ENCODE results near the gene TPMT.
"Not testable (repeated sequence)": the region's sequence is repeated elsewhere in the genome, so short reads cannot be mapped to it uniquely, and the experiment has no call there.

The TPMT gene

DNA sequence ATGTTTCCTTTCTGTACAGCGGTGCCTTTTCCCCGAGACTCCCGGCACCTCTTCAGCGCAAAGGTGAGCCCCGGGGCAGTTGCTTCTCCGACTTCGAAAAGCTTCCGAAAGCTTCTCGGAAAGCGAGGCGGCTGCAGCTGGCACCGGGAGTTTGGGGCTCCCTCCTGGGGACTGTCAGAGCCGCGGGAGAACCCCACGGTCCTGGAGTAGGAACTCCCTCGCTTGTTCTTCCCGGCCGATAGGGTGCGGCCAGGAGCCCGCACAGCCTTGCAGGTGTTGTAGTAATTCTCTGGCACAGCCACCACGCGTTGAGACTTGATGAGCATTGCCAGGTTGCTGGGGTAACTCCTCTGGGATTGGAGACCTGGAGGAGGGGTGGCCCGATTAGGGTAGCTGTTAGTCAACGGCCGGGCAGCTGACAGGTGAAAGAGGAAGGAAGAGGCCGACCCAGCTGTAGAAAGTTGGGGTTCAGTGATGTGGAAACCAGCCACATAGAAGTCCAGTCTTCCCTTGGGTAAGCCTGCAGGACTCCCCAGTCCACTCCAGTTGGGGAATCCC is 1.1 kb upstream of the TPMT start:
- peak; percentile 43 for DNase-seq (ENCODE audit: low spot score)

DNA sequence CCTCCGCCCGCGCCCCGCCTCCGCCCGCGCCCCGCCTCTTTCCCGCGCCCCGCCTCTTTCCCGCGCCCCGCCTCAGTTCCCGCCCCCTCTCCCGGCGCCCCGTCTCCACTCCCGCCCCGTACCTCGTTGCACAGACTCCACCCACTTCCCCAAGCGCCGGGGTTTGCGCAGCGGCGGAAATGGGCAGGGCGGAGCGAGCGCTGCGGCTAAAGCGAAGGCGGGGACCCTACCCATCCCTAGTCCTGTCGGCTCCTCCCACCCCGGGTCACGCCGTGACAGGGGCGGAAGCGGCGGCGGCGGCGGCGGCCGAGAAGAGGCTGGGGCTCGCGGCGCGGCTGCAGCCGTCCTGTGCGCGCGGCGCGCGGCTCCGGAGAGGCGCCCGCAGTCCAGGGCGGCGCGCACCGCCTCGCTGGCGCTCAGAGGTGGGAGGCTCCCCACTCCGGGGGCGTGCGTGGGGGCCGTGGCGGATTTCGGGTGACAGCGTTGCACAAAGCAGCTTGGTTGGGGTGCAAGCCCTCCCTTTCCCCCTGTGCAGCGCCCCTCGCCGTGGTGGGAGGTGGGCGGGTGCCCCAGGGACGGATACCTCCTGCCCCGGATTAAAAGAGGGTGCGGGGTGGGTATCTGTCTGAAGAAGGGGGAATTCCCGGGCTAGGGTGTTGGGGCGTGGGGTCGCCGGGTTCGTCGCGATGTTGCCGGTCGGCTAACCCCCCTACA is 430 bp upstream of the TPMT start, which contains the start of gene KDM1B:
KDM1B (plus strand) TSS at position 273 of the 714 bp plus-strand sequence. CDS start 4,474 bp downstream, outside the sequence.
- peak; percentile 100 for DNase-seq (ENCODE audit: low spot score)

DNA sequence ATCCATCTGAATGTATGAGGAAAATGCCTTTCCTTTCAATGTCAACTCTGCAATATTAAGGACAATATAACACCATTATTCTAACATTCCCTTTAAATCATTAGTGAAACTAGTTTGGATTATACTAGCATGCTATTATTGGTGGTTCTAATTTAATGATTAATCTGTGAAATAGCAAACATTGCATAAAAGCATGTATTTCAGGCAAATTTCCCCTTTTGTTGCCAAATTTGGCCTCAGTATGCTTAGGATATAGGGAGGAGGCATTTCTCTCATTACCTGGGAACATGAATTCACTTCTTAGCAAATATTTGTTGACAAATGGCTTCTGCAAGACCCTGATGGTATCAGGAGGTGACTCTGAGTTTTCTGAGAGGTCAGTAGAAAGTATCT is 1.6 kb downstream of the TPMT start:
- DNase-seq (ENCODE audit: low spot score) = no peak

DNA sequence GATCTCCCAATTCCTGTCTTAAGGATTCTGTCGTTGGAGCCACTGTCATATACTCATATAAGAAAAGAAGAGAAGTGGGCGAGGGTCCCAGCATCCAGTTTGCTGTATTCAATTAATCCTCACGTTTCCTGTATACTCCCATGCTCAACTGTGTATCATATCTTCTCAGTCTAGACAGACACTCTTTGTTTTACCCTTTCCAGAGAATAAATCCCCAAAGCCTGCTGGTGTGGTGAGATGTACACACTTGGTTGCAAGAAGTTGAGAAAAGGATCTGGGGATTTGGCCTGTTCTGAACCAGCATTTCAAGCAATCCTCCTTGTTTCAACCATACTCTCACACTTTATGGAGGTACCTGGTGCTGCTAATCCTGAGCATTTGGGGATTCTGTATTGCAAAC is 3.1 kb downstream of the TPMT start:
- no peak for DNase-seq (ENCODE audit: low spot score)

DNA sequence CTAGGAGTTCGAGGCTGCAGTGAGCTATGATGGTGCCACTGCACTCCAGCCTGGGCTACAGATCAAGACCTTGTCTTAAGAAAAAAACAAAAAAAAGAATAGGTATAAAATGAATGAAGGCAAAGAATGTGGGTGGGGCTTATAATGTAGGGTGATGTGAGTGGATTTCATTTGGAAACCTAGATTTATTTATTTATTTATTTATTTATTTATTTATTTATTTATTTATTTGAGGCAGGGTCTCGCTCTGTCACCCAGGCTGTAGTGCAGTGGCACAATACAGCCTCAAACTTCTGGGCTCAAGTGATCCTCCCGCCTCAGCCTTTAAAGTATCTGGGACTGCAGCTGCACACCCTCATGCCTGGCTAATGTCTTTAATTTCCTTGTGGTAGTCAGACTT is 3.5 kb downstream of the TPMT start:
- DNase-seq (ENCODE audit: low spot score) = not testable (repeated sequence)

DNA sequence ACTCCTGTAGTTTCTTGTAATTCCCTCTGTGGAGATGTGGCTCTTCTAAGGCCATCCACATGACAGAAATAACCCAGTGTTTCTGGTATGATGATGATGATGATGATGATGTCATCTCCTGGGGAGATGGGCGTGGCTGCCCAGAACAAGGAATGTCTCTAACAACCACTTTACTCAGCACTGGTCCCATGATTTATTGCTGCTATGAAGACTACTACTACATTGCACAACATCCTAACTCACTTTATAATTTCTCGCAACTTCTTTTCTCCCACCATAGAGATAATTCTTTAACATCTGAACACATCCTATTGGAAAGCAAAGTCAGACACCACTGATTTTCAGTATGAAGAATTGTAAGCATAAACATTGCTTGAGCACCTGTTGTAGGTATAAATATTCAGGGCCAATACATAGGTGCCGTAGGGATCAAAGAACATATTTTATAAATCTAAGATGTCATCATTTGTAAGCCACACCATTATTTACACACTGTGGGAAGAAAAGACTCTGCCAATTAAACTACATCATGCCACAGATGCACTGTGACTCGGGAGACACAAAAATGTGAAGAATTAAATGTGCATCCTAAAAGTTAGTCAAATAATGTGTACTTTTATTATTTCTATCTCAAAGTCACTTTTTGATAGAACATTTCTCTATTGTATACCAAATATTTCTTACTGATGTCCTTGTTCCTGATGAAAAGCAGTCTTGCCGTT is 6.4 kb downstream of the TPMT start:
- DNase-seq (ENCODE audit: low spot score) = peak; percentile 83

DNA sequence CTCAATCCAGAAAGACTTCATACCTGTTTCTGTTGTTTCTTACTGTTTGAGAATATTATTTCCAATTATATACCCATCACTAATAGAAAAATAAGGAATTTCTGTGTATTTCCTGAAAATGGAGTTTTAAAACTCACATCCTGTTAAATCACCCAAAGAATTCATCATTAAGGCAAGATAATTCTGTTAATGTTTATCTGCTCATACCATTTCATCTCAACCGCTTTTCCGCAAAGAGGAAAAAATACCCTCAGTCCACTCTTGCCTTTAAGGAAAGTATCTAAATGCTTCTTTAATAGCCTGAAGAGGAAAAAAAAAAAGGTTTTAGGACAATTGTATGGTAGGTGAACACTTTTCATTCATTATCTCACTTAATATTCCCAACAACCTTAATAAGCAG is 7.3 kb downstream of the TPMT start:
- DNase-seq (ENCODE audit: low spot score) = no peak

DNA sequence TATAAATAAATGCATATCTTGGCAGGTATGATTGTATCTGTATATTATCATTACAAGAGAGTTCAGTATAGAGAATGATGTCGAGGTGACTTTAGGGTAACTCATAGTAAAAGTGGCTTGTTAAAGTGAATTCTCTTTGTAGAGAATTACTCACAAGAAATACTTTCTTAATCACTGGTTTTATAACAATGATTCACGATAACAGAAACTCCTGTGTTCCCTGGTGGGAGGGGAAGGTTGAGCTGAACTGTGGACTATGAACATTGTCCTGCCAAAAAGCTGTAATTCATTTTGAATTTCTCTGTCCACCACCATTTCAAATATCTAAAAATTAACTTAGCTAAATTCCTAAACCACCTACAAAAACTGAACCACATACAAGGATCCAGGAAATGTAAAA is 7.7 kb downstream of the TPMT start:
- DNase-seq (ENCODE audit: low spot score) = peak; percentile 58

DNA sequence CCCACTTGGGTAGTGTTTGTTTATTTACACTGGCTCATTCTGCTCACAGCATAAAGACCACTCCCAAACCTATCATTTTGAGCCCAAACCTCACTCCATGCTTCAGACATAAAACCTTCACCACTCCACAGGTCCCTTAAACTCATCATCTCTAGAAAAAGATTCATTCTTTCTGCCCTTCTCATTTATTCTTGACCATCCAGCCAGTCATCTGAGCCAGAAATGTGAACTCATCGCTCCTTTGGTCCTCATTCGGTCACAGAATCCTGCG is 12.4 kb downstream of the TPMT start:
- DNase-seq (ENCODE audit: low spot score) = no peak

DNA sequence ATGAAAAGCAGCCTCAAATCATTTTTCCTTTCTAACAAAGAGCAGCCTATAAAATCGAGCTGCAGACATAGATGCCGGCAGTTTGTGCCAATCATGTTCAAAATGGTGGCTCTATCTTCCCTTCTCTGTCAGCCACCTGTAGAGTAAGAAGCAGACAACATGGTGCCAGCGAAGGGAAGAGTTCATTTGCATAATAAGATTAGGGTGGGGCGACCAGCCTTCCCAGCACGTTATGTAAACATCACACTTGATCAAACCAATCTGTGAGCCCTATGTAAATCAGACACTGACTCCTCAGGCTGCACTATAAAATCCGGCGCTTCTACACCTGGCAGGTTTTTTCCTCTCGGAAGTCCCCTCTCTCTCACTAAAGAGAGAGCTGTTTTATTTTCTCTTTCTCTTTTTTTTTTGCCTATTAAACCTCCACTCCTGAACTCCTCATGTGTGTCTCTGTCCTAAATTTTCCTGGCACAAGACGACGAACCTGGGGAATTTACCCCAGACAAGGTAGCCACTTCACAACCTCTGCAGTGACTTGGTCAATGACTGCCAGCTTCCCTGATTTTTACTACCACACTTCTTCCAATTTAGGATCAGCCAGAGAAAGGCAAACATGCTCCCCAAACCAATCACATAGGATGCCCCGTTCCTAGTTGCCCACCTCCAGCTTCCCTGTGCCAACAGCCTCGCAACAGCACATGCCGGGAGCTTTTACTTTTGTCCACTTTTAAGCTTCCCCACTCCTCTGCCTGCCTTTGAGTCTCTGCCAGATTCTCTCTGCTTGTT is 12.9 kb downstream of the TPMT start:
- no peak for DNase-seq (ENCODE audit: low spot score)

DNA sequence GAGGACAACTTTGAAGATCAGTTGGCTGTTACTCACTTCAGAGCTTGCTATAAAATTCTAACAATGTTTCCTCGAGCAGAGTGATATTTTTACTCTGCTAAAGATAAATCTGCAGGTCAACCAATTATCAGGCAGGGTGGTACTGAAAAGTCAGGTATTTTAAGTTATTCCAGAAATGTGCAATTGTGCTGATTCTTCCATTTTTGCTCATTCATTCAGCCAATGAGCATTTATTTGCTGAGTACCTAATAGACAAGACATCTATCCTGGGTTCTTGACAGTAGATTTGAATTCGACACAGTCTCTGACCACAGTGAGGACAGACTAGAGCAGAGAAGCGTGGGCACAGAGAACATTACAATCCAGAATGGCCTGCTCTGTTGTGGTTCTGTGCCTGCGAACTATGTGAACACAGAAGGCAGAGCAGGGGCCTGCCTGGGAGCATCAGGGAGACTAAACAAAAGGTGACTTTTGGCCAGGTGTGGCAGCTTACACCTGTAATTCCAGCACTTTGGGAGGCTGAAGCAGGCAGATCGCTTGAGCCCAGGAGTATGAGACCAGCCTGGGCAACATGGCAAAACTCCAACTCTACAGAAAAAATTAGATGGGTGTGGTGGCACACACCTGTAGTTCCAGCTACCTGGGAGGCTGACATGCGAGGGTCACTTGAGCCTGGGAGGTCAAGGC is 14.8 kb downstream of the TPMT start:
- DNase-seq (ENCODE audit: low spot score) = no peak

DNA sequence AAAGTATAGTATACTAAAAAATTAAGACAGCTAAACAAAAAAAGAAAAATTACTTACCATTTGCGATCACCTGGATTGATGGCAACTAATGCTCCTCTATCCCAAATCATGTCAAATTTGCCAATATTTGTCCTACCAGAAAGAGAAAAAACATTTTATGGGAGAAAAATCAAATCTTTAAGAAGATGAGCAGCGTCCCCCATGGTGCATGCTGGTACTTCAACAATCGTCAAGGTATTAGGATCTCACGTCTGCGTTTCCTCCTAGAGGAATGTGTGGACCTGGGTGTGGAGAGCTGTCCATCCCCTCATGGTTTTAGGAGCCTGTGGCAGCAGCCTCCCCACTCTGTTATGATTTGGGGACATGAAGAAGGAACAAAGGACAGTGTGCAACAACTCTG is 16.0 kb downstream of the TPMT start:
- DNase-seq (ENCODE audit: low spot score) = no peak

DNA sequence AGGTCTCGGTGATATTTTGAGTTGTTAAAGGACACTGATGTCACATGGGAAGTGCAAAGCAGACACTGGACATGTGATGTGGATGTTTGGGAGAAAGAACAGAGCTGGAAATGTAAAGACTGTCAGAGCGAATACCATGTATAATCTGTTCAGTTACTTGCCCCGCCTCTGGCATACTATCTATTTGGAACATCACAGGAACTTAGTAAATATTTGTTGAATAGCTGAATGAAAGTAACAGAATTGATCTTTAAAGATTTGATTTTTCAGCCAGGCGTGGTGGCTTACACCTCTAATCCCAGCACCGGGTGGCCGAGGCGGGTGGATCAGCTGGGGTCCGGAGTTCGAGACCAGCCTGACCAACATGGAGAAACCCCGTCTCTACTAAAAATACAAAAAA is 18.6 kb downstream of the TPMT start:
- no peak for DNase-seq (ENCODE audit: low spot score)

DNA sequence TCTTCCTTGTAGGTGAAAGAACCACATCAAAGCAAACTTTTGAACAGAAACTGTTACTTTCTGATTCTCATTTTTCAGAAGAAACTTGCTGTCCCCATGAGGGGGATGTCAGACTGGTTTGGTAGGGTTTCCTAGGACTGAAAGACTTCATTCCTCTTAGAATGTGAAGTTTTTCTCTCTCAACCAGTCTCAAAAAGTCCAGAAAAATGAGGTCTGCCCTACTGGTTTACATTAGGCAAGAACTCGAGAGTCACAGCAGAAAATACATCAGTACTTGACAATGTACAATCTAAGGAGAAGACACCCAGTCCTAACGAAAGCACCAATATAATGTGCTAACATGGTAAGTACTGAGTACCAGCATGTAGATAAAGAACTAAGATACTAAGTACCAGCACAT is 19.7 kb downstream of the TPMT start:
- DNase-seq (ENCODE audit: low spot score) = no peak

DNA sequence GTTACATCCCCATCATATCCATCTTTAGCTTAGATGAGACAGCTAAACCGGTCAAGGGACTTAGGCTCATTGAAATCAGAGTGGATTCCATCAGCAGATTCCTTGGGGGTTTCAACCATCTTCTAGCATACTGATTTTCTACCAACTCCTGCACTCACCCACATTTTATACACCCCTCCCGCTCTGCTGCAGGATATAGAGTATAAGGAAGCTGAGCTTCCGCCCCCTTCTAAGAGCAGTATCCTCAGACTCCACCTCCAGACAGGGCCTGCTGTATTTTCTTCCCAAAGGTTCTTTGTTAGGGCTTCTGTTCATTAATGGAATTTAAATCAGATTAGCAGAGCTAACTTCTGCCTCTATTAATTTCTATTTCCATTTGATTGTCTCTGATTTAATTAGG is 22.5 kb downstream of the TPMT start:
- no peak for DNase-seq (ENCODE audit: low spot score)

DNA sequence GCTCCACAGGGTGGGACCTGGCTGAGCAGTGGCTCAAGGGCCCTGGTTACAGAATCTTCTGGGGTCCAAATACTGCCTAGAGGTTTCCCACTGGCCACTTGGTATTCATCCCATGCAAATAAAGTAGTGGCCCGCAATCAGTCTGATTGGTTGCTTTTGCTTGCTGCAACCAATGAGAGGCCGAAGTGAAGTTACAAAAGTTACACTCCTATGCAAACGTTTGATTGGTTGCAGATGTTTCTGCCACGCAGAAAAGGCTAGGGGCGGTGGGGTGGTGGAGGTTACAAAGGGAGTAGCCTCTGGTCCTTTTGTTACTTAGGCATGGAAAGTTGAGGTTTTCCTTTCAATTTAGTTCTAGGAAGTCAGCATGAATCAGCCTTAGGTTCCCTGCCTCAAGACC is 28.8 kb downstream of the TPMT start:
- peak; percentile 32 for DNase-seq (ENCODE audit: low spot score)

DNA sequence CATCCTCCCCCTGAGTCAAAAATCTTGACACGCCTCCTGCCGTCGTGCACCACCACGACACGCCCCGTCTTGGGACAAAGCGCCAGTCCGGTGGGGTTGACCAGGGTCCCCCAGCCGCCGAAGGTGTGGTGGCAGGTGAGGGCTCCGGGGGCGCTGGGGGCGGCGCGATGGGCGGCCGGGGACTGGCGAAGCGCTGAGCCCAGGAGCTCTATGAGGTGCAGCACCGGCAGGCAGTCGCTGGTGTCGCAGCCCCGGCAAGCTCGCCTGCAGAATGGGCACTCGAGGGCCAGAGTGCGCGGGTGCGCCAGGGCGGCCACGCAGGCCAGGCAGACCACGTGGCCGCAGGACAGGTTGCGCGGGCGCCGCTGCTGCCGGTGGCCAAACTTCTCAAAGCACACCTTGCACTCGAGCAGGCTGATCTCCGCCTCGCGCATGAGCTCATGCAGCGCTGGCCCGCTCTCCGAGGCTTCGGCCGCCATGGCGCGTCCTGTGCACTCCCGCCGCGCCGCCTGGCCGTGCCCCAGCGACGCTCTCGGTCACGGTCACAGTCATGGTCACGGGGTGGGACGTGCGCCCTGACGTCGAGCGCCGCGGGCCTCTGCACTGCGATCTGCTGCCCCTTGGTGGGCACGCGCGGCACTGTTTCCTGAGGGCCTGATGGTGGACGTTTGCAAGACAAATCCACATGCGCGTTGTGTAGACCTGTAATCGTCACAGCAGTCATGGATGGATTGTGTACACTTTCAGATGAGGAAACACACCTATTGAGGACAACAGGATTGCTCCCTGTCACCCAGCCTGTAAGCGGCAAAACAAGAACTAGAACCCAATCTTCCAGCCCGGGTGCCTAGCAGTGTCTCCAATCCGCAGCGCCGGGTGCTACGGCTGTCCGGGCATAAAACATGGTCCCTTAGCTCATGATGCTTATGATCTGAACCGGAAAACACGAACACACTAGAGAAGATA is 32.5 kb downstream of the TPMT start, which contains the start of gene NHLRC1:
NHLRC1 (minus strand) TSS at position 550 of the 966 bp plus-strand sequence; CDS start at position 479, 71 bp downstream.
- DNase-seq (ENCODE audit: low spot score) = peak; percentile 95

DNA sequence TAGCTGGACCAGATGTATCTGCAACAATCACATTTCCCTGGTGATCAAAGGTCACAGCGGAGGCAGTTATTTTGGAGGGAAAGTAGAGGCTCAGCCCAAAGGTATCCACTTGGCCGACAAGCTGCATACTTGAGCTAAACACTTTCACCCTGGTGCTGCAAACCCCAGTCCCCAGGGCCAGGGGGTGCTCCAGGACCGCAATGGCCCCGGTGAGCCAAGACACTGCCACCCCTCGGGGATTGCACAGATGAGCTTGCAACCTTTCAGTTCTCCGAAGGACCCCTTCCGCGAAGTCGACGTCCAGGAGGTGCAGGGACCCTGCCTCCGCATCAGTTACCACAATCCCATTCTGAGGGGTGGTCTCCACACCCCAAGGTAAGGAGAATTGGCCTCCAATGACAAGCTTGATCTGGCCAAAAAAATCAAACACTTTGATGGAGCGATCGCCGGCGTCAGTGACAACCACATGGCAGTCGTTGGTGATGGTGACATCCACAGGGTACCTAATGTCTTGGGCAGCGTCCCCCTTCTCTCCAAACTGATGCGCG is 33.2 kb downstream of the TPMT start:
- no peak for DNase-seq (ENCODE audit: low spot score)

DNA sequence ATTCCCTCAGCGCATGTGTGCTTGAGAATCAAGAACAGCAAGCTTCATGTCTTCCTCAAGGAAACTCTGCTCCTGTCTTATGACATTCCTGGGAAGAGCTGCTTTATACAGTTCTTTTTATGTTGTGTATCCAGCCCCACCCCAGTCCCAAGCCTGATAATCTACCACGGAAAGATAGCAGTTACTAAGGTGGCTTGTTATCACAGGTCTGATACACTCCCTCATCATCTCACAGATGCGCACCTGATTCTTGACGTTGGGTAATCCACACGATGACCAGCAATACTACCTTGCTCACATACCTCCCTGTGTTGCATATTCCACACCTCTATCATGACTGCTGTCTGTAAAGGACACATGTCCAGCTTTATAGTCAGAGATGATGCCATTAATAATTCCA is 35.6 kb downstream of the TPMT start:
- no peak for DNase-seq (ENCODE audit: low spot score)

DNA sequence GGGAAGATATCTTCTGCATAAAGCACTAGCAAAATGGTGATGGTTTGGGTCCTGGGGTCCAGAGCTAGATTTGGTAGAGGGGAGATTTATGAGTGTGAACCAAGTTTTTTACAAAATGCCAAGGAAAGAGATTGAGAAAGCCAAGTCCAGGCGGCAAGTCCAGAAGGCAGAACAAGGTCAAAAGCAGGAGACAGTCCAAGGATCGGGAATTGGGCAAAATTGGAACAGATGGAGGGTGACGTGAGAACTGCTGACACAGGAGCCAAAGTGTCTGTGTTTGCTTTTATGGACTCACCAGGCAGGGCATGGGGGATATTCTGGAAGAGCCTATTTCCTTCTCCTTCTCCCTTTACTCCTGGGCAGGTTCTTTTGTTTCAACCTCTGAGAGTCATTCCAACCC is 36.5 kb downstream of the TPMT start:
- DNase-seq (ENCODE audit: low spot score) = peak; percentile 43

DNA sequence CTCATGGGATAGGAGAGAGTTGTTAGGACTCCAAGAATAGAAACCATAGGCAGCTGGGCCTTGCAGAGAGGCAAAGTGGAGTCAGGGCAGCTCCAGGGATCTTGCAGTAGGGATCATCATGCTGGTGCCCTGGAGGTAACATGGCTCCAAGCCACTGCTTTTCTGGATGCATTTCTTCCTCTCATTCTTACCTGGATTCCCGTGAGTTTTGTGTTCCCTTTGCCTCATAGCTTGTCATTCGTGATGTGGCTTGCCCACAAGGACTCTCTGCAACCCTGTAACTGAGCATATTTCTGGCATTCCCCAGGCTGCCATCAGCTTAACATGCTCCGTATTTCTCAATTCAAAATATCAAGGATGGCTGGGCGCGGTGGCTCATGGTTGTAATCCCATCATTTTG is 37.7 kb downstream of the TPMT start:
- no peak for DNase-seq (ENCODE audit: low spot score)

Data from AG20443 (cell line).